K562 (cell line): ENCODE measurements around the gene SELENOF. TPM values are rescaled to one million over a fixed set of nuclear protein-coding genes. Genes with fewer than 3 reads are reported as not detected.

Experiments used
- BHLHE40 ChIP-seq: IDR thresholded peaks from 2 replicates; pipeline ENCODE4 v1.6.1; 2011; ENCODE audit warnings: low read length, improper control_type of control experiment
- CBFA2T3 ChIP-seq: fragments of 450-650 bp; IDR thresholded peaks from 2 replicates; pipeline ENCODE4 v1.6.1; 2017
- CSDE1 ChIP-seq, 2 experiments: fragments of 450-650 bp; IDR thresholded peaks; 2 replicates each; pipeline ENCODE4 v1.6.1; 2016; ENCODE audit warnings: mild to moderate bottlenecking in 1 of 2
- CTBP1 ChIP-seq: fragments of 450-650 bp; IDR thresholded peaks from 2 replicates; pipeline ENCODE4 v1.6.1; 2016; ENCODE audit warnings: borderline replicate concordance
- EP400 ChIP-seq: fragments of 450-650 bp; IDR thresholded peaks from 2 replicates; pipeline ENCODE4 v1.6.1; 2017; ENCODE audit warnings: antibody characterized with exemption, mild to moderate bottlenecking, moderate library complexity
- ESRRA ChIP-seq: fragments of 450-650 bp; IDR thresholded peaks from 2 replicates; pipeline ENCODE4 v1.6.1; 2014; ENCODE audit warnings: low read depth, mild to moderate bottlenecking, moderate library complexity, borderline replicate concordance
- ETV5 ChIP-seq: sonication (generic); formaldehyde crosslinking; IDR thresholded peaks from 2 replicates; pipeline ENCODE4 v1.4.0; 2020; ENCODE audit warnings: low read depth, mild to moderate bottlenecking, missing genetic modification reagents
- FOXJ2 ChIP-seq: fragments of 200-800 bp; sonication (Bioruptor generic); IDR thresholded peaks from 2 replicates; pipeline ENCODE4 v1.6.1; 2016; ENCODE audit warnings: missing genetic modification characterization, missing compliant biosample characterization
- FOXM1 ChIP-seq, 2 experiments: fragments of 450-650 bp in 1 of 2; sonication (generic) in 1 of 2; formaldehyde crosslinking in 1 of 2; IDR thresholded peaks; 2 replicates each; pipeline versions ENCODE4 v1.6.1 to v1.9.0; 2017 to 2022; ENCODE audit warnings: low read depth in 2 of 2, mild to moderate bottlenecking in 2 of 2, missing genetic modification reagents in 1 of 2, moderate library complexity in 1 of 2
- JUND ChIP-seq, 2 experiments: IDR thresholded peaks; 2 replicates in 1 of 2; 3 replicates in 1 of 2; pipeline ENCODE4 v1.6.1; 2011; ENCODE audit warnings: borderline replicate concordance in 2 of 2, low read depth in 2 of 2, low read length in 2 of 2, improper control_type of control experiment in 1 of 2, missing biosample characterization in 1 of 2, missing genetic modification characterization in 1 of 2, missing genetic modification reagents in 1 of 2
- L3MBTL2 ChIP-seq: fragments of 450-650 bp; IDR thresholded peaks from 2 replicates; pipeline ENCODE4 v1.6.1; 2016; ENCODE audit warnings: mild to moderate bottlenecking, moderate library complexity
- MBD2 ChIP-seq: sonication (generic); IDR thresholded peaks from 2 replicates; pipeline ENCODE4 v1.6.1; 2016; ENCODE audit warnings: low read depth, borderline replicate concordance
- MTA3 ChIP-seq: fragments of 450-650 bp; formaldehyde crosslinking; IDR thresholded peaks from 2 replicates; pipeline ENCODE4 v1.6.1; 2017; ENCODE audit warnings: mild to moderate bottlenecking, borderline replicate concordance
- NONO ChIP-seq, 2 experiments: fragments of 200-400 bp in 1 of 2; fragments of 450-650 bp in 1 of 2; formaldehyde crosslinking in 1 of 2; IDR thresholded peaks; 2 replicates each; pipeline ENCODE4 v1.6.1; 2017; ENCODE audit warnings: low read depth in 2 of 2, mild to moderate bottlenecking in 2 of 2, moderate library complexity in 2 of 2, low read length in 1 of 2
- NRF1 ChIP-seq, 2 experiments: fragments of 450-650 bp; IDR thresholded peaks in 1 of 2; conservative IDR thresholded peaks in 1 of 2; 2 replicates each; pipeline ENCODE4 v1.6.1; 2014; ENCODE audit warnings: mild to moderate bottlenecking in 2 of 2
- POLR2A ChIP-seq: fragments of 450-650 bp; conservative IDR thresholded peaks from 2 replicates; pipeline ENCODE4 v1.6.1; 2016
- RCOR1 ChIP-seq, 2 experiments: IDR thresholded peaks; 2 replicates each; pipeline ENCODE4 v1.6.1; 2012; ENCODE audit warnings: low read depth in 2 of 2, low read length in 2 of 2, borderline replicate concordance in 1 of 2, improper control_type of control experiment in 1 of 2
- RFX1 ChIP-seq: fragments of 450-650 bp; IDR thresholded peaks from 2 replicates; pipeline ENCODE4 v1.6.1; 2016; ENCODE audit warnings: mild to moderate bottlenecking, moderate library complexity
- SUPT5H ChIP-seq: fragments of 450-650 bp; IDR thresholded peaks from 2 replicates; pipeline ENCODE4 v1.6.1; 2016
- TEAD1 ChIP-seq, 2 experiments: fragments of 450-650 bp in 1 of 2; sonication (generic) in 1 of 2; formaldehyde crosslinking; IDR thresholded peaks; 2 replicates each; pipeline versions ENCODE4 v1.4.0 to v1.8.0; 2020 to 2022; ENCODE audit warnings: mild to moderate bottlenecking in 2 of 2, missing genetic modification reagents in 1 of 2
- TOE1 ChIP-seq, 2 experiments: fragments of 450-650 bp in 1 of 2; sonication (generic) in 1 of 2; formaldehyde crosslinking in 1 of 2; IDR thresholded peaks; 2 replicates each; pipeline versions ENCODE4 v1.7.1 to v1.8.0; 2016 to 2022; ENCODE audit warnings: borderline replicate concordance in 2 of 2, mild to moderate bottlenecking in 2 of 2, antibody characterized with exemption in 1 of 2, inconsistent platforms in 1 of 2, low read depth in 1 of 2, missing genetic modification reagents in 1 of 2, moderate library complexity in 1 of 2
- ZBTB8A ChIP-seq: fragments of 450-650 bp; IDR thresholded peaks from 2 replicates; pipeline ENCODE4 v1.6.1; 2018; ENCODE audit warnings: mild to moderate bottlenecking, moderate library complexity; ENCODE audit not compliant: partially characterized antibody
- ZNF143 ChIP-seq: sonication (generic); formaldehyde crosslinking; IDR thresholded peaks from 2 replicates; pipeline ENCODE4 v1.9.0; 2022; ENCODE audit warnings: mild to moderate bottlenecking, missing genetic modification reagents
- polyA plus RNA-seq, 8 experiments: library from polyadenylated mRNA; depleted of rRNA in 4 of 8; stranded (reverse) in 5 of 8; unstranded in 3 of 8; fragments of >200 nt; fragmentation: Nextera tagmentation in 2 of 8; fragmentation: Illumina TruSeq in 1 of 8; extraction: Ambion mirVana in 2 of 8; extraction: Trizol in 1 of 8; gene quantifications; 2 replicates each; pipeline versions ENCODE4 v1.2.1 to v1.2.3, GENCODE V29; 2011 to 2014; ENCODE audit warnings: inconsistent platforms in 1 of 8, missing spikeins in 1 of 8
- total RNA-seq, 7 experiments: library from RNA; depleted of rRNA in 6 of 7; stranded (reverse); fragments of >200 nt in 6 of 7; fragmentation: Illumina TruSeq in 2 of 7; extraction: Trizol in 2 of 7; gene quantifications; 2 replicates each; pipeline versions ENCODE4 v1.2.1 to v1.2.3, GENCODE V29; 2011 to 2021; ENCODE audit warnings: low replicate concordance in 1 of 7
- TF ChIP-seq, protein P1 (sequence below), 2 experiments: fragments of 250-450 bp in 1 of 2; fragments of 450-650 bp in 1 of 2; sonication (Bioruptor Pico) in 1 of 2; IDR thresholded peaks; 2 replicates each; pipeline versions ENCODE4 v1.6.1 to v1.8.0; 2016 to 2021; ENCODE audit warnings: mild to moderate bottlenecking in 2 of 2, moderate library complexity in 2 of 2, missing compliant biosample characterization in 1 of 2, missing genetic modification characterization in 1 of 2
- TF ChIP-seq, protein P2 (sequence below): fragments of 150-350 bp; conservative IDR thresholded peaks from 2 replicates; pipeline ENCODE4 v1.6.1; 2014; ENCODE audit warnings: low read length

SELENOF gene
- total and polyA plus RNA-seq, 9 of the 15 experiments (the other 6 are each of a cell fraction or from before 2014, with no cell fraction given): 115 to 394 (median 215) TPM

DNA sequence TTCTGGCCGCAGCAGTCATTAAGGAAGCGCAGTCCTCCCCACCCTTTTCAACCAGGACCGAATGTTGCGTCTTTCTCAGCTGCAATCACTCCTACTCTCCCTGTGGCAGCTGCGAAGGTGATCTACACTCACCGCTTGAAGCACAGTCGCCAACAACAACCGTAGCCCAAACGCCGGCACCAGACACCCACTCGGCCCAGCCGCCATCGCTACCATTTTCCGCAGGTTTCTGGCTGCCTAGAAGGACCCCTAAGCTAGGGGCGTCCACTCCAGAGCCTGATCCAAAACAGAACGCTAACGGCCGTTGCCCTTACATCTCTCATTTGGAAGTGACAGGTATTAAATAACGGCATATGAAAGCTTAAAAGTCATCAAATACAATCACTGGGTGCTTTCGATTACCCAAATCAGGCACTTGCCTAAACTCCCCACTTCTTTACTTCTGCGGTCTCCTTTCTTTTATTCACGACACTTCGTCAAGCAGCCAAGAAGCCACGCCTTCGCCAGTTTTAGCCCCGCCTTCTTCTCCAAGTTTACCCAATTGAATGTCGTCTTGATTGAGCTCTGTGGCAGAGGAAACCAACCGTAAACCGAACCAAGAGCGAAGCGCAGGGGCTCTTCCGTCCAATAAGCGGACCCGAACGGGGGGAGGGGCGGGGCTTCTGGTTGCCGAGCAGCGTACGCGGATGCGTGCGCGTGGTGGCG lies at the start of gene SELENOF (continued):
- no peak for TF ChIP-seq ZNF143
- TF ChIP-seq ESRRA: peak; percentile 79; the same call in 1 of the 2 replicates
- TF ChIP-seq SUPT5H: peak; percentile 95
- no peak for TF ChIP-seq ETV5 (CRISPR knock-in tag)
- TF ChIP-seq, protein P1, sequence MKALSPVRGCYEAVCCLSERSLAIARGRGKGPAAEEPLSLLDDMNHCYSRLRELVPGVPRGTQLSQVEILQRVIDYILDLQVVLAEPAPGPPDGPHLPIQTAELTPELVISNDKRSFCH (CRISPR knock-in tag; IDR thresholded peaks at IDR 0.05): no peak
- TF ChIP-seq, protein P1 (tag; IDR thresholded peaks at IDR 0.05): peak; percentile 68; the same call in 1 of the 2 replicates
- TF ChIP-seq CTBP1: 0 out of 2 replicates have a peak, but pooled peaks have one; percentile 35
- peak; percentile 77 to 80 for TF ChIP-seq NRF1 (conservative IDR thresholded peaks at IDR 0.05 in 1 of 2, IDR thresholded peaks at IDR 0.05 in 1 of 2)
- TF ChIP-seq, protein P2, sequence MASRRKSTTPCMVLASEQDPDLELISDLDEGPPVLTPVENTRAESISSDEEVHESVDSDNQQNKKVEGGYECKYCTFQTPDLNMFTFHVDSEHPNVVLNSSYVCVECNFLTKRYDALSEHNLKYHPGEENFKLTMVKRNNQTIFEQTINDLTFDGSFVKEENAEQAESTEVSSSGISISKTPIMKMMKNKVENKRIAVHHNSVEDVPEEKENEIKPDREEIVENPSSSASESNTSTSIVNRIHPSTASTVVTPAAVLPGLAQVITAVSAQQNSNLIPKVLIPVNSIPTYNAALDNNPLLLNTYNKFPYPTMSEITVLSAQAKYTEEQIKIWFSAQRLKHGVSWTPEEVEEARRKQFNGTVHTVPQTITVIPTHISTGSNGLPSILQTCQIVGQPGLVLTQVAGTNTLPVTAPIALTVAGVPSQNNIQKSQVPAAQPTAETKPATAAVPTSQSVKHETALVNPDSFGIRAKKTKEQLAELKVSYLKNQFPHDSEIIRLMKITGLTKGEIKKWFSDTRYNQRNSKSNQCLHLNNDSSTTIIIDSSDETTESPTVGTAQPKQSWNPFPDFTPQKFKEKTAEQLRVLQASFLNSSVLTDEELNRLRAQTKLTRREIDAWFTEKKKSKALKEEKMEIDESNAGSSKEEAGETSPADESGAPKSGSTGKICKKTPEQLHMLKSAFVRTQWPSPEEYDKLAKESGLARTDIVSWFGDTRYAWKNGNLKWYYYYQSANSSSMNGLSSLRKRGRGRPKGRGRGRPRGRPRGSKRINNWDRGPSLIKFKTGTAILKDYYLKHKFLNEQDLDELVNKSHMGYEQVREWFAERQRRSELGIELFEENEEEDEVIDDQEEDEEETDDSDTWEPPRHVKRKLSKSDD: peak; percentile 56; the same call in 1 of the 2 replicates
- peak; percentile 79 for TF ChIP-seq RFX1
- TF ChIP-seq POLR2A: peak; percentile 93
- peak; percentile 44; the same call in 1 of the 2 replicates for TF ChIP-seq L3MBTL2
- peak; percentile 56; the same call in 1 of the 2 replicates for TF ChIP-seq MBD2
- TF ChIP-seq CSDE1 (IDR thresholded peaks at IDR 0.05): no peak; a peak in 1 of 4 replicates
- 0 out of 2 replicates have a peak, but pooled peaks have one; percentile 58 for TF ChIP-seq TOE1 (IDR thresholded peaks at IDR 0.05; ENCODE audit: borderline replicate concordance)
- no peak for TF ChIP-seq TOE1 (CRISPR knock-in tag; IDR thresholded peaks at IDR 0.05; ENCODE audit: borderline replicate concordance, low read depth)
- no peak for TF ChIP-seq CBFA2T3
- TF ChIP-seq MTA3: peak; percentile 47; the same call in 1 of the 2 replicates
- peak; percentile 46; the same call in 1 of the 2 replicates for TF ChIP-seq FOXM1 (IDR thresholded peaks at IDR 0.05; ENCODE audit: low read depth)
- TF ChIP-seq FOXM1 (CRISPR knock-in tag; IDR thresholded peaks at IDR 0.05; ENCODE audit: low read depth): no peak
- peak; percentile 51; the same call in 1 of the 2 replicates for TF ChIP-seq FOXJ2 (tag)
- no peak for TF ChIP-seq TEAD1 (CRISPR knock-in tag; IDR thresholded peaks at IDR 0.05)
- no peak; the same call in 1 of the 2 replicates for TF ChIP-seq JUND (IDR thresholded peaks at IDR 0.05; ENCODE audit: borderline replicate concordance, low read depth, low read length)
- peak; percentile 20; the same call in 2 of the 3 replicates for TF ChIP-seq JUND (tag; IDR thresholded peaks at IDR 0.05; ENCODE audit: borderline replicate concordance, low read depth, low read length)
- TF ChIP-seq ZBTB8A: no peak
- no peak for TF ChIP-seq NONO (IDR thresholded peaks at IDR 0.05; ENCODE audit: low read depth in 2 of 2, low read length in 1 of 2)
- TF ChIP-seq RCOR1 (IDR thresholded peaks at IDR 0.05; ENCODE audit: borderline replicate concordance in 1 of 2, low read depth in 2 of 2, low read length in 2 of 2): peak in 1 of 2 experiments; percentile 11; a peak in 1 of 4 replicates
- TF ChIP-seq BHLHE40: no peak
- TF ChIP-seq EP400: peak; percentile 97
